GM12874 (cell line): ENCODE results near the gene LRP8.

ENCODE experiments used
- TF ChIP-seq, protein P1 (sequence below): IDR thresholded peaks from 2 replicates; pipeline ENCODE4 v1.5.1; 2011; ENCODE audit warnings: low read depth, mild to moderate bottlenecking, control low read depth, low read length, moderate library complexity; ENCODE audit not compliant: insufficient read depth

The LRP8 gene

DNA sequence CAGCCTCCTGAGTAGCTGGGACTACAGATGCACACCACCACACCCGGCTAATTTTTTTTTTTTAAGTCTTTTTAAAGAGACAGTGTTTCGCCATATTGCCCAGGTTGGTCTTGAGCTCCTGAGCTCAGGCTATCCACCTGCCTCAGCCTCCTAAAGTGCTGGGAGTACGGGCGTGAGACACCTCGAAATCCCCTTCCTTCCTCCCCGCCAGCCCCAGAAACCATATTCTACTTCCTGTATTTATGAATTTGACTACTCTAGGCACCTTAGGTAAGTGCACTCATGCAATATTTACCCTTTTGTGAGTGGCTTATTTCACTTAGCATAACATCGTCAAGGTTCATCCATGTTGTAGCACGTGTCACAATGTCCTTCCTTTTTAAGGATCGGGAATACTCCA lies 6.9 kb upstream of the LRP8 start:
- TF ChIP-seq, protein P1, sequence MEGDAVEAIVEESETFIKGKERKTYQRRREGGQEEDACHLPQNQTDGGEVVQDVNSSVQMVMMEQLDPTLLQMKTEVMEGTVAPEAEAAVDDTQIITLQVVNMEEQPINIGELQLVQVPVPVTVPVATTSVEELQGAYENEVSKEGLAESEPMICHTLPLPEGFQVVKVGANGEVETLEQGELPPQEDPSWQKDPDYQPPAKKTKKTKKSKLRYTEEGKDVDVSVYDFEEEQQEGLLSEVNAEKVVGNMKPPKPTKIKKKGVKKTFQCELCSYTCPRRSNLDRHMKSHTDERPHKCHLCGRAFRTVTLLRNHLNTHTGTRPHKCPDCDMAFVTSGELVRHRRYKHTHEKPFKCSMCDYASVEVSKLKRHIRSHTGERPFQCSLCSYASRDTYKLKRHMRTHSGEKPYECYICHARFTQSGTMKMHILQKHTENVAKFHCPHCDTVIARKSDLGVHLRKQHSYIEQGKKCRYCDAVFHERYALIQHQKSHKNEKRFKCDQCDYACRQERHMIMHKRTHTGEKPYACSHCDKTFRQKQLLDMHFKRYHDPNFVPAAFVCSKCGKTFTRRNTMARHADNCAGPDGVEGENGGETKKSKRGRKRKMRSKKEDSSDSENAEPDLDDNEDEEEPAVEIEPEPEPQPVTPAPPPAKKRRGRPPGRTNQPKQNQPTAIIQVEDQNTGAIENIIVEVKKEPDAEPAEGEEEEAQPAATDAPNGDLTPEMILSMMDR: no peak

DNA sequence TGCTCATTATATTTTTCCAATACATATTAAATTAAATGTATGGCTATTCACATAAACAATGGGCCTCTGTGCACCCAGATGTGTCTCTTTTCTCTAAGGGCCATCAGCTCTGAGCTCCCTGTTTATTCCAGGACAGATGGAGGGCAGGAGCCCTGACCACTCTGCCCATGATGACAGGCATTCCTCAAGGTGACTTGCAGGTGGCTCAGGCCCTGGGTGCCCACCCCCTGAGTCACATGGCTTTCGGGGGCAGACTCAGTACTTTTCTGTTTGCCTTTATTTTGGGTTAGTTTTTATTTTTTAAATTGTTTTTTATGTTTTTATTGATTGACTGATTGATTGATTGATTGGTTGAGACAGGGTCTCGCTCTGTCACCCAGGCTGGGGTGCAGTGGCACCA lies 6.4 kb upstream of the LRP8 start:
- TF ChIP-seq, protein P1: no peak

DNA sequence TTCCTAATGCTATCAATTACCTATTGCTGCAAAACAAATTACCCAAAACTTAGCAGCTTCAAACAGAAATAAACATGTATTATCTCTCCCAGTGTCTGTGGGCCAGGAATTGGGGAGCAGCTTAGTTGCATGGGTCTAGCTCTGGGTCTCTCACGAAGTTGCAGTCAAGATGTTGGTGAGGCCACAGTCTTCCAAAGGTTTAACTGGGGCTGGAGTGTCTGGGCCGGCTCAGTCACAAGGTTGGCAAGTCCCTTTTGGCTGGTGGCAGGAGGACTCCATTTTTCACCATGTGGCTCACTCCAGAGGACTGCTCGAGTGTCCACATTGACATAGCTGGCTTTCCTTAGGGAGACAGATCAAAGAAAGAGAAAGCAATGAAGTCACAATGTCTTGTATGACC lies 5.0 kb upstream of the LRP8 start:
- TF ChIP-seq, protein P1: no peak

DNA sequence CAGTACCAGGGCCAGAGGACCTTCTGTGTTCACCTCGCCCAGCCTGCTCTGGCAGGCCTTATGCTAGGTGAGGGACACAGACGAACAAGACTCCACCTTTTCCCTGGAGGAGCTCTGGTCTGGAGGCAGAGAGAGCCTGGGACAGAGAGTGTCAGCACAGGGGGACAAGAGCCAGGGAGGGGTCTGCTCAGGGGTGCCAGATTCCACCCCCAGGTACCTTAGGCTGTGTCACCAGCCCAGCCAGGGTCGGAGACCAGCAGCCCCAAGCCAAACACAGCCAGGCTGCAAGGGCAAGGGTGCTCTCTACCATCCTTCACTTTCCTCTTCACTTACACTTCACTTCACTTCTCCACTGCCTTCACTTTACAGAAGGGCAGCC lies 4.3 kb upstream of the LRP8 start:
- TF ChIP-seq, protein P1: no peak

DNA sequence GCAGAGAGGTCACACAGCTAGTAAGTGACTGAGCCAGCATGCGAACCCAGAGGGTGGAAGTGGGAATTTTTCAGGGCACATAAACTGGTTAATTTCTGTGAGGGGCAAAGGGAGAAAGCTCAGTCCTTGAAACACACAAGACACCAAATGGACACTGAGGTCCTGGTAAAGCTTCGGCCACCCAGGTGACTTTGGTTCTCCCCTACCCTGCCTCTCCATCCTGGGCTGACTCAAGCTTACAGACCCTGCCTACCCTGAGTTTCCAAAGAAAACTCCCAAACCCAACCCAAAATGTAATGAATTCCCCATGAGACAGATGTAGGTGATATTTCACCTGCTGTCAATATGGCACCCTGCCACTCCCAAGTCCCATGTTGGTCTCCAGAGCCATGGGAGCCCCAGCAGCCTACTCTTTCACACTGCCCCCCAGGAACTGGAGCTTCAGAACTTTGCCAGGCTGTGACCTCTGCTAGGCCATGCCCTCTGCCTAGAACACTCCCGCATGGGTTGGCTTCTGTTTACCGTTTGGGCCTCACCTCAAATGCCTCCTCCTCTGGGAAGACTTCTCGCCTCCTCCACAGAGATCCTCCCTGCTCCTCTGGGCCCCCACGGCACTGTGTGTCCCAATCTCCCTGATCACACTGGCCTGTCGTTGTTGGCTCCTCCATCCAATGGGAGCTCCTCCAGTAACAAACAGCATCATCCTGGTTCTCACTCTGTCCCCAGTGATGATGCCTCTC lies 3.7 kb upstream of the LRP8 start:
- TF ChIP-seq, protein P1: no peak

DNA sequence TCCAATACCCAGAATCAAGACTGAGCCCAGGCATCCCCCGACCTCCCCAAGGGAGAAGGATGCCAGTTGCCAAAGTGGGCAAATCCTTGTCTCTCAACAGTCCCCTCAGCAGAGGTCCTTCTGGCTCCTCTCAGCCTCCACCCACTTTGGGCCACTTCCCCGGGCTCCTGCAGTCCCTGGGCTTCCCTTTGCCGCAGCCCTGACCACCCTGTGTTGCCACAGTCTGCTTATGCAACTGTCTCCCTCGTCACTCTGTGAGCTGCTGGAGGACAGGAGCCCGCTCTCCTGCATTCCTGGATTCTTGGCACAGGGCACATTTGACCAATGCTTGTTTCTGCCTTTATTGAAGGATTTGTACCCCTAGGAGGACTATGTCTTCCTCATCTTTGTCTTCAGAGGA lies 2.9 kb upstream of the LRP8 start:
- TF ChIP-seq, protein P1: no peak

DNA sequence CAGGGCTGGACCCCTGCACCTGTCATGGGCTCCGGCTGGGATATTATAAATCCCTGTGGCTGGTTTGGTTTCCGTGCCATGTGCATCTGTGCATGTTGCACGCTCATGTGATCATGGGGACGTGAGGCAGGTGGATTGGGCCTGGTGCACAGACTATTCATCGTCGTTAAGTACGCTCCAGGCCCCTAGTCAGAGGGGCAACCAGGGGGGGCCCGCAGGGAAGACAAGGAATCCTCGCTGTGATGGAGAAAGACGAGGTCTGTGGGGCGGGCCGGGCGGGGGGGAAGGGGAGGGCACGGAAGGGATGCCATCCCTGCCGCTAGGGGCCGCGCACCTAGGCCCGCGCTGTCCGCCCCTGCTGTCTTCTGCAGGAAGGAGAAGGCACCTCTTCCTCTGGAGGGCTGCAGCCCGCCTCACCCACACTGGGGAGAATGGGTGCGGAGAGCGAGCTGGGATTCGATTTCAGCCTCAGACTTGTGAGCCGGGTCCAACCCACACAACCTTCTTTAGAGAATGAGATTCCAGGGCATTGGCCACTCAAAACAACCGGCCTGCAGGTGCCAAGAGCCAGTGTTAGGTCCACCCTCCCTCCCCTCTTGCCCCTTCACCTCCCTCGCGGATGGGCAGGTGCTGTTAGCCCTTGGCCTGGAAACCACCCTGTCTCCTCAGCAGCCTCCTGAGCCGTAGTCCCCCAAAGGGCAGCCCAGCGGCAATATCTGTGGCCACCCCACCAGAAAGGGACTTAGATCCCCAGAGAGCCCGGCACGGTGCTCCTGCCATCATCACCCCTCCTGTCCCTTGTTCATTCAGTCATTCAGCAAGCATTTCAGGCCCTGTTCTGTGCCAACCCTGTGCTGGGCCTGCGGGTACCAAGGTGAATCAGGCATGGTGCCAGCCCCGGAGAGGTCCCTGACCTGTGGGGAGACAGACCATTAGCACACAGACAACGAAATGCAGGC lies 950 bp upstream of the LRP8 start:
- TF ChIP-seq, protein P1: no peak
